Heart left ventricle (tissue), 16 donors: ENCODE results near the gene SDR39U1. TPM values are rescaled to one million over a fixed set of nuclear protein-coding genes. Genes with fewer than 3 reads are reported as not detected.

Source experiments
- ATAC-seq, 4 donors: fragments of 200-7000 bp; cut with Tn5 transposase; one replicate each; pipeline ENCODE4 v1.9.1; 2020 to 2022; ENCODE audit warnings: moderate library complexity in 4 of 4, mild to moderate bottlenecking in 3 of 4, moderate number of reproducible peaks in 1 of 4
- DNase-seq, 5 donors: peaks; one replicate each; pipeline ENCODE4 v3.0.0-alpha.2; 2020
- H3K27ac ChIP-seq, 12 donors: fragments of 200-600 bp; sonication (generic) in 4 of 12; one replicate each; pipeline versions ENCODE4 v1.5.0 to v1.8.0; 2016 to 2022; ENCODE audit warnings: mild to moderate bottlenecking in 2 of 12
- H3K27me3 ChIP-seq, 9 donors: fragments of 200-600 bp; sonication (generic) in 2 of 9; one replicate each; pipeline versions ENCODE4 v1.5.1 to v1.8.0; 2016 to 2022; ENCODE audit warnings: mild to moderate bottlenecking in 3 of 9
- H3K36me3 ChIP-seq, 9 donors: fragments of 200-600 bp; sonication (generic) in 2 of 9; one replicate each; pipeline versions ENCODE4 v1.5.0 to v1.8.0; 2018 to 2022; ENCODE audit warnings: mild to moderate bottlenecking in 2 of 9
- H3K4me1 ChIP-seq, 12 donors: fragments of 200-600 bp; sonication (generic) in 4 of 12; one replicate each; pipeline versions ENCODE4 v1.5.0 to v1.8.0; 2016 to 2022; ENCODE audit warnings: mild to moderate bottlenecking in 3 of 12
- H3K4me3 ChIP-seq, 12 donors: fragments of 200-600 bp; sonication (generic) in 4 of 12; one replicate each; pipeline versions ENCODE4 v1.5.0 to v1.8.0; 2017 to 2022; ENCODE audit warnings: mild to moderate bottlenecking in 9 of 12, moderate library complexity in 4 of 12
- H3K9me3 ChIP-seq, 12 donors: fragments of 200-600 bp; sonication (generic) in 4 of 12; one replicate each; pipeline versions ENCODE4 v1.5.0 to v1.8.0; 2016 to 2022; ENCODE audit warnings: mild to moderate bottlenecking in 1 of 12
- POLR2A ChIP-seq, 2 donors: fragments of 450-650 bp; IDR thresholded peaks; one replicate each; pipeline ENCODE4 v1.6.1; 2017; ENCODE audit warnings: antibody characterized with exemption in 2 of 2, mild to moderate bottlenecking in 2 of 2, moderate library complexity in 2 of 2
- WGBS, 4 donors: extraction: QIAGEN DNeasy Blood & Tissue Kit in 2 of 4; methylation state at CpG; one replicate each; pipeline versions ENCODE4 v1.1.5 to v1.1.7; 2013 to 2018; 5-methylcytosine and 5-hydroxymethylcytosine counted together
- intact Hi-C, 10 donors: fragments of 100-400 bp; cut with DNase I; formaldehyde crosslinking; loops; one replicate each; pipeline versions ENCODE4 v1.11.1 to v1.14.2; 2022
- polyA plus RNA-seq, 2 donors: library from polyadenylated mRNA; stranded (reverse); fragments of 200-250 nt; gene quantifications; one replicate each; pipeline ENCODE4 v1.2.3, GENCODE V29; 2013
- total RNA-seq, 9 donors: library from RNA; depleted of rRNA in 2 of 9; stranded (reverse); fragments of >200 nt in 2 of 9; fragmentation: NEBNext Ultra II Directional in 3 of 9; extraction: Animal tissue kit (Norgen Biotek cat#: 25700) in 3 of 9; gene quantifications; one replicate each; pipeline versions ENCODE4 v1.1.0 to v1.2.4, GENCODE V29; 2016 to 2023
- TF ChIP-seq, protein P1 (sequence below), 12 donors: fragments of 200-600 bp; sonication (generic) in 4 of 12; IDR thresholded peaks; one replicate each; pipeline versions ENCODE4 v1.5.0 to v1.8.0; 2018 to 2022; ENCODE audit warnings: antibody characterized with exemption in 12 of 12, mild to moderate bottlenecking in 5 of 12
- donor health status: ischemic (EF 13 %, LVEDD 7.1; RV severe dilation, severe dysfunction).
- donor health status: healthy with polysubstance abuse.
- donor health status: DM: no; HTN: yes; CAD: no.
- donor health status: DM: no; HTN: no; CAD: no.
- donor health status: ischemic (EF 25% LVEDD 6.9; RV normal size, moderate dysfunction).
- donor health status: ischemic (EF 25% LVEDD 5.7; RV mildly dilated, moderate dysfunction).
- donor health status: healthy.
- donor health status: DM: yes; HTN: yes; CAD: no.
- donor health status: ischemic (EF 35%, LVEDD 5.7; RV mildly dilated, moderate dysfunction).
- donor health status: nonischemic (EF 11% LVEDD 7.7; RV severe dilation, severe dysfunction).
- donor health status: DM: yes; HTN: yes; CAD: no.
- donor health status: PGD.
- donor health status: ischemic (EF 29% LVEDD 5.4; RV normal size, mild dysfunction).
- donor health status: nonischemic (EF 23%, LVEDD 6.1; RV moderate dilation, normal function).

Gene SDR39U1
- total and polyA plus RNA-seq, 11 donors = 58.6 to 109 (median 63.7) TPM

- no peaks in the 10 kb centered on the region for H3K9me3 ChIP-seq
- H3K36me3 ChIP-seq = peaks cover 0 to 80% (median 49%) of the 10 kb centered on the region in 9 donors
- WGBS, 4 donors = 72 to 82% (median 75%) methylated on average over 15 to 16 of the region's 16 CpGs
- ATAC-seq (peak in 3 of 4 donors; percentile 11 to 51 (median 33)), DNase-seq (peak in 1 of 5 donors; percentile 18)
- intact Hi-C loops = loop anchor here in 3 of 10 donors (5.0 kb wide), 2 partner anchors 44 to 79 kb away; partner anchors contain the start of gene NFATC4 (in 2 of the 3)
- H3K4me3 ChIP-seq = no peak overlapping the region
- peaks cover 0 to 3% (median 0%) of the 10 kb centered on the region in 12 donors for H3K4me1 ChIP-seq
- no peak for TF ChIP-seq POLR2A (IDR thresholded peaks at IDR 0.05)
- TF ChIP-seq, protein P1, sequence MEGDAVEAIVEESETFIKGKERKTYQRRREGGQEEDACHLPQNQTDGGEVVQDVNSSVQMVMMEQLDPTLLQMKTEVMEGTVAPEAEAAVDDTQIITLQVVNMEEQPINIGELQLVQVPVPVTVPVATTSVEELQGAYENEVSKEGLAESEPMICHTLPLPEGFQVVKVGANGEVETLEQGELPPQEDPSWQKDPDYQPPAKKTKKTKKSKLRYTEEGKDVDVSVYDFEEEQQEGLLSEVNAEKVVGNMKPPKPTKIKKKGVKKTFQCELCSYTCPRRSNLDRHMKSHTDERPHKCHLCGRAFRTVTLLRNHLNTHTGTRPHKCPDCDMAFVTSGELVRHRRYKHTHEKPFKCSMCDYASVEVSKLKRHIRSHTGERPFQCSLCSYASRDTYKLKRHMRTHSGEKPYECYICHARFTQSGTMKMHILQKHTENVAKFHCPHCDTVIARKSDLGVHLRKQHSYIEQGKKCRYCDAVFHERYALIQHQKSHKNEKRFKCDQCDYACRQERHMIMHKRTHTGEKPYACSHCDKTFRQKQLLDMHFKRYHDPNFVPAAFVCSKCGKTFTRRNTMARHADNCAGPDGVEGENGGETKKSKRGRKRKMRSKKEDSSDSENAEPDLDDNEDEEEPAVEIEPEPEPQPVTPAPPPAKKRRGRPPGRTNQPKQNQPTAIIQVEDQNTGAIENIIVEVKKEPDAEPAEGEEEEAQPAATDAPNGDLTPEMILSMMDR (IDR thresholded peaks at IDR 0.05) = peak; percentile 45 to 69 (median 56)
- no peak overlapping the region for H3K27ac ChIP-seq
- no peaks in the 10 kb centered on the region for H3K27me3 ChIP-seq
Observed at GRCh38 chr14:24411443-24412389, 30.9 kb downstream of the SDR39U1 start.

- Histone ChIP-seq H3K9me3 (no peaks in the 10 kb centered on the region), H3K36me3 (peaks cover 0 to 74% (median 44%) of the 10 kb centered on the region in 9 donors), H3K27me3 (no peaks in the 10 kb centered on the region), H3K4me3 (no peak overlapping the region), H3K27ac (no peak overlapping the region), H3K4me1 (peaks cover 0 to 3% (median 0%) of the 10 kb centered on the region in 12 donors)
- 92 to 95% (median 94%) methylated on average over 9 to 10 of the region's 10 CpGs for WGBS, 4 donors
- TF ChIP-seq POLR2A (IDR thresholded peaks at IDR 0.05) = no peak
- TF ChIP-seq, protein P1 (IDR thresholded peaks at IDR 0.05) = no peak
- intact Hi-C loops = loop anchor here in 3 of 10 donors (5.0 kb wide), 2 partner anchors 43 to 78 kb away; partner anchors contain the start of gene NFATC4 (in 2 of the 3)
- no peak for ATAC-seq
- DNase-seq = peak in 1 of 5 donors; percentile 24
Observed at GRCh38 chr14:24409956-24410355, 32.6 kb downstream of the SDR39U1 start.

DNA sequence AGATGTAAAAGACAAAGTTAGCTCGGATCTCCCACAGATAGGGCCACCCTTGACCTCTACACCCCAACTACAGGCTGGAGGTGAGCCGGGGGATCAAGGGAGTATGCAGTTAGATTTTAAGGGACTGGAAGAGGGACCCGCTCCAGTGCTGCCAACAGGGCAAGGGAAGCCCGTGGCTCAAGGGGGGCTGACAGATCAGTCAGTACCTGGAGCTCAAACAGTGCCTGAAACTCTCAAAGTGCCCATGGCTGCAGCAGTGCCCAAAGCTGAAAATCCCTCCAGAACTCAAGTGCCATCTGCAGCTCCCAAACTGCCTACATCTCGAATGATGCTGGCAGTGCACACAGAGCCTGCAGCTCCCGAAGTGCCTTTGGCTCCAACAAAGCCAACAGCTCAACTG is 33.4 kb downstream of the SDR39U1 start:
- no peak overlapping the region for H3K27ac ChIP-seq
- peaks cover 0 to 66% (median 43%) of the 10 kb centered on the region in 9 donors for H3K36me3 ChIP-seq
- WGBS, 4 donors = 82 to 91% (median 88%) methylated on average over 4 to 6 of the region's 6 CpGs
- no peaks in the 10 kb centered on the region for H3K9me3 ChIP-seq
- H3K4me3 ChIP-seq = no peak overlapping the region
- intact Hi-C loops = no loop called here
- DNase-seq (peak in 1 of 5 donors; percentile 18), ATAC-seq (no peak)
- peaks cover 0 to 8% (median 4%) of the 10 kb centered on the region in 12 donors for H3K4me1 ChIP-seq
- no peaks in the 10 kb centered on the region for H3K27me3 ChIP-seq
- TF ChIP-seq, protein P1 (IDR thresholded peaks at IDR 0.05) = no peak
- TF ChIP-seq POLR2A (IDR thresholded peaks at IDR 0.05) = no peak

- no peaks in the 10 kb centered on the region for H3K27me3 ChIP-seq
- H3K36me3 ChIP-seq = peaks cover 0 to 62% (median 39%) of the 10 kb centered on the region in 9 donors
- no peak overlapping the region for H3K27ac ChIP-seq
- TF ChIP-seq, protein P1 (IDR thresholded peaks at IDR 0.05) = no peak
- no peak for TF ChIP-seq POLR2A (IDR thresholded peaks at IDR 0.05)
- no peak overlapping the region for H3K4me3 ChIP-seq
- DNase-seq (peak in 1 of 5 donors; percentile 51), ATAC-seq (no peak)
- intact Hi-C loops = no loop called here
- 67 to 76% (median 73%) methylated on average over 3 of the region's 3 CpGs for WGBS, 4 donors
- peaks cover 0 to 12% (median 7%) of the 10 kb centered on the region in 12 donors for H3K4me1 ChIP-seq
- H3K9me3 ChIP-seq = no peaks in the 10 kb centered on the region
Observed at GRCh38 chr14:24408764-24409163, 33.8 kb downstream of the SDR39U1 start.
